Measurements from ENCODE around the gene SLC10A7.

The SLC10A7 gene

GRCh38 chr4:146521541-146522097 is at the start of gene SLC10A7:
TSS of gene SLC10A7 (minus strand) at chr4:146521940. CDS start at chr4:146521717, 223 bp downstream.
- DNase-seq (ENCODE audit: low read depth, low spot score): peak; percentile 46
- TF ChIP-seq ZNF274 (IDR thresholded peaks at IDR 0.05; ENCODE audit: low read depth, low read length): no peak
- TF ChIP-seq YY1 (IDR thresholded peaks at IDR 0.05; ENCODE audit: insufficient read depth, insufficient read length): peak; percentile 67
- no peaks in the 10 kb centered on the region for H3K9me3 ChIP-seq (ENCODE audit: insufficient read depth, low read length)

GRCh38 chr4:146567396-146567795 is 45.7 kb upstream of the SLC10A7 start:
- no peaks in the 10 kb centered on the region for H3K4me1 ChIP-seq (ENCODE audit: insufficient read depth, insufficient read length)
- TF ChIP-seq YY1 (IDR thresholded peaks at IDR 0.05; ENCODE audit: insufficient read depth, insufficient read length) (no peak), ZNF274 (IDR thresholded peaks at IDR 0.05; ENCODE audit: low read depth, low read length) (no peak), SUZ12 (IDR thresholded peaks at IDR 0.05; ENCODE audit: extremely low read depth, insufficient read depth, insufficient read length) (no peak)
- H3K9ac ChIP-seq (ENCODE audit: insufficient read length, low read depth): no peak overlapping the region
- no peaks in the 10 kb centered on the region for H3K27me3 ChIP-seq (ENCODE audit: insufficient read depth, insufficient read length)
- H3K9me3 ChIP-seq (ENCODE audit: insufficient read depth, low read length): no peaks in the 10 kb centered on the region
- DNase-seq (ENCODE audit: low read depth, low spot score): no peak
- no peak overlapping the region for H3K4me3 ChIP-seq (ENCODE audit: insufficient read length, low read depth)
- H3K36me3 ChIP-seq (ENCODE audit: insufficient read depth, insufficient read length, low read length): no peaks in the 10 kb centered on the region

More at GRCh38 chr4:146521541-146522097, at the start of gene SLC10A7:
- Histone ChIP-seq H3K4me3 (ENCODE audit: insufficient read length, low read depth) (peak within 1 kb of the TSS; percentile 82), H3K9ac (ENCODE audit: insufficient read length, low read depth) (peak within 1 kb of the TSS; percentile 85), H3K36me3 (ENCODE audit: insufficient read depth, insufficient read length, low read length) (no peaks in the 10 kb centered on the region), H3K27me3 (ENCODE audit: insufficient read depth, insufficient read length) (peaks cover 2% of the 10 kb centered on the region), H3K4me1 (ENCODE audit: insufficient read depth, insufficient read length) (no peaks in the 10 kb centered on the region)

GRCh38 chr4:146564492-146564891 is 42.8 kb upstream of the SLC10A7 start:
- Histone ChIP-seq H3K4me1 (ENCODE audit: insufficient read depth, insufficient read length) (no peaks in the 10 kb centered on the region), H3K9me3 (ENCODE audit: insufficient read depth, low read length) (peaks cover 3% of the 10 kb centered on the region), H3K4me3 (ENCODE audit: insufficient read length, low read depth) (no peak overlapping the region), H3K36me3 (ENCODE audit: insufficient read depth, insufficient read length, low read length) (no peaks in the 10 kb centered on the region), H3K27me3 (ENCODE audit: insufficient read depth, insufficient read length) (no peaks in the 10 kb centered on the region), H3K9ac (ENCODE audit: insufficient read length, low read depth) (no peak overlapping the region)
- no peak for DNase-seq (ENCODE audit: low read depth, low spot score)
- TF ChIP-seq SUZ12 (IDR thresholded peaks at IDR 0.05; ENCODE audit: extremely low read depth, insufficient read depth, insufficient read length) (no peak), YY1 (IDR thresholded peaks at IDR 0.05; ENCODE audit: insufficient read depth, insufficient read length) (no peak), ZNF274 (IDR thresholded peaks at IDR 0.05; ENCODE audit: low read depth, low read length) (no peak)

GRCh38 chr4:146550161-146550560 is 28.4 kb upstream of the SLC10A7 start:
- no peak overlapping the region for H3K4me3 ChIP-seq (ENCODE audit: insufficient read length, low read depth)
- no peaks in the 10 kb centered on the region for H3K27me3 ChIP-seq (ENCODE audit: insufficient read depth, insufficient read length)
- no peaks in the 10 kb centered on the region for H3K9me3 ChIP-seq (ENCODE audit: insufficient read depth, low read length)
- no peaks in the 10 kb centered on the region for H3K36me3 ChIP-seq (ENCODE audit: insufficient read depth, insufficient read length, low read length)
- no peak for DNase-seq (ENCODE audit: low read depth, low spot score)
- H3K9ac ChIP-seq (ENCODE audit: insufficient read length, low read depth): no peak overlapping the region
- no peak for TF ChIP-seq YY1 (IDR thresholded peaks at IDR 0.05; ENCODE audit: insufficient read depth, insufficient read length)
- no peak for TF ChIP-seq SUZ12 (IDR thresholded peaks at IDR 0.05; ENCODE audit: extremely low read depth, insufficient read depth, insufficient read length)
- TF ChIP-seq ZNF274 (IDR thresholded peaks at IDR 0.05; ENCODE audit: low read depth, low read length): no peak
- H3K4me1 ChIP-seq (ENCODE audit: insufficient read depth, insufficient read length): no peaks in the 10 kb centered on the region

- no peak for TF ChIP-seq SUZ12 (IDR thresholded peaks at IDR 0.05; ENCODE audit: extremely low read depth, insufficient read depth, insufficient read length)
- TF ChIP-seq ZNF274 (IDR thresholded peaks at IDR 0.05; ENCODE audit: low read depth, low read length): no peak
- no peak for TF ChIP-seq YY1 (IDR thresholded peaks at IDR 0.05; ENCODE audit: insufficient read depth, insufficient read length)
- Histone ChIP-seq H3K4me3 (ENCODE audit: insufficient read length, low read depth) (no peak overlapping the region), H3K36me3 (ENCODE audit: insufficient read depth, insufficient read length, low read length) (no peaks in the 10 kb centered on the region), H3K4me1 (ENCODE audit: insufficient read depth, insufficient read length) (no peaks in the 10 kb centered on the region), H3K9me3 (ENCODE audit: insufficient read depth, low read length) (no peaks in the 10 kb centered on the region), H3K9ac (ENCODE audit: insufficient read length, low read depth) (no peak overlapping the region), H3K27me3 (ENCODE audit: insufficient read depth, insufficient read length) (no peaks in the 10 kb centered on the region)
- DNase-seq (ENCODE audit: low read depth, low spot score): no peak
These were observed 26.7 kb upstream of the SLC10A7 start for GRCh38 chr4:146548443-146548842.

- TF ChIP-seq YY1 (IDR thresholded peaks at IDR 0.05; ENCODE audit: insufficient read depth, insufficient read length) (no peak), ZNF274 (IDR thresholded peaks at IDR 0.05; ENCODE audit: low read depth, low read length) (no peak), SUZ12 (IDR thresholded peaks at IDR 0.05; ENCODE audit: extremely low read depth, insufficient read depth, insufficient read length) (no peak)
- Histone ChIP-seq H3K9me3 (ENCODE audit: insufficient read depth, low read length) (no peaks in the 10 kb centered on the region), H3K36me3 (ENCODE audit: insufficient read depth, insufficient read length, low read length) (no peaks in the 10 kb centered on the region), H3K9ac (ENCODE audit: insufficient read length, low read depth) (no peak overlapping the region), H3K27me3 (ENCODE audit: insufficient read depth, insufficient read length) (no peaks in the 10 kb centered on the region), H3K4me1 (ENCODE audit: insufficient read depth, insufficient read length) (no peaks in the 10 kb centered on the region), H3K4me3 (ENCODE audit: insufficient read length, low read depth) (no peak overlapping the region)
- DNase-seq (ENCODE audit: low read depth, low spot score): no peak
These were observed 23.4 kb upstream of the SLC10A7 start for GRCh38 chr4:146545102-146545501.

GRCh38 chr4:146534178-146534577 is 12.4 kb upstream of the SLC10A7 start:
- Histone ChIP-seq H3K9ac (ENCODE audit: insufficient read length, low read depth) (no peak overlapping the region), H3K9me3 (ENCODE audit: insufficient read depth, low read length) (no peaks in the 10 kb centered on the region), H3K4me3 (ENCODE audit: insufficient read length, low read depth) (no peak overlapping the region), H3K4me1 (ENCODE audit: insufficient read depth, insufficient read length) (no peaks in the 10 kb centered on the region), H3K36me3 (ENCODE audit: insufficient read depth, insufficient read length, low read length) (no peaks in the 10 kb centered on the region), H3K27me3 (ENCODE audit: insufficient read depth, insufficient read length) (no peaks in the 10 kb centered on the region)
- DNase-seq (ENCODE audit: low read depth, low spot score): no peak
- TF ChIP-seq SUZ12 (IDR thresholded peaks at IDR 0.05; ENCODE audit: extremely low read depth, insufficient read depth, insufficient read length): no peak
- TF ChIP-seq YY1 (IDR thresholded peaks at IDR 0.05; ENCODE audit: insufficient read depth, insufficient read length): no peak
- no peak for TF ChIP-seq ZNF274 (IDR thresholded peaks at IDR 0.05; ENCODE audit: low read depth, low read length)
